Astrocyte (in vitro differentiated cells and primary cell): Measurements from ENCODE around the gene BCAR1. TPM values are rescaled to one million over a fixed set of nuclear protein-coding genes. Genes with fewer than 3 reads are reported as not detected.
A peak's percentile ranks its signal among the peaks of the same experiment; 100 is the strongest.

ENCODE experiments used
- DNase-seq: peaks from one replicate; pipeline ENCODE4 v3.0.0-alpha.2; 2010; ENCODE audit warnings: low read depth
- FAIRE-seq: peaks from 2 replicates; lab custom pipeline; 2011; peaks lifted over from hg19 to GRCh38; lab: Jason Lieb, UNC
- H2AFZ ChIP-seq: 2 replicates; pipeline ENCODE4 v1.6.0; 2012; ENCODE audit warnings: low read depth, low read length, inconsistent platforms
- H3K27ac ChIP-seq: 2 replicates; pipeline ENCODE4 v1.5.1; 2011; ENCODE audit warnings: low read depth, low read length, inconsistent platforms
- H3K27me3 ChIP-seq: 2 replicates; pipeline ENCODE4 v1.6.0; 2011; ENCODE audit warnings: low read length, inconsistent platforms; ENCODE audit not compliant: insufficient read depth
- H3K36me3 ChIP-seq: 2 replicates; pipeline ENCODE4 v1.5.1; 2011; ENCODE audit warnings: low read length, inconsistent platforms; ENCODE audit not compliant: insufficient read depth
- H3K4me1 ChIP-seq: 2 replicates; pipeline ENCODE4 v1.5.1; 2011; ENCODE audit warnings: low read length, inconsistent platforms; ENCODE audit not compliant: insufficient read depth
- H3K4me2 ChIP-seq: 2 replicates; pipeline ENCODE4 v1.6.0; 2012; ENCODE audit warnings: low read length, inconsistent platforms
- H3K4me3 ChIP-seq: 2 replicates; pipeline ENCODE4 v1.5.1; 2011; ENCODE audit warnings: low read depth, mild to moderate bottlenecking, low read length, inconsistent platforms; ENCODE audit not compliant: insufficient read depth
- H3K79me2 ChIP-seq: 2 replicates; pipeline ENCODE4 v1.6.0; 2012; ENCODE audit warnings: mild to moderate bottlenecking, low read length, inconsistent platforms; ENCODE audit not compliant: insufficient read depth
- H3K9ac ChIP-seq: 2 replicates; pipeline ENCODE4 v1.6.0; 2012; ENCODE audit warnings: mild to moderate bottlenecking, low read length, inconsistent platforms
- H3K9me3 ChIP-seq: 2 replicates; pipeline ENCODE4 v1.5.1; 2012; ENCODE audit warnings: low read depth, mild to moderate bottlenecking, low read length, inconsistent platforms; ENCODE audit not compliant: insufficient read depth
- H4K20me1 ChIP-seq: 2 replicates; pipeline ENCODE4 v1.6.0; 2012; ENCODE audit warnings: low read length, inconsistent platforms; ENCODE audit not compliant: insufficient read depth
- H3K27ac Mint-ChIP-seq: one replicate; pipeline ENCODE4 v1.8.0; 2021; ENCODE audit warnings: mild to moderate bottlenecking, mixed read lengths; ENCODE audit not compliant: unreplicated experiment
- H3K27me3 Mint-ChIP-seq: one replicate; pipeline ENCODE4 v1.8.0; 2021; ENCODE audit warnings: low read depth, mixed read lengths; ENCODE audit not compliant: unreplicated experiment
- H3K36me3 Mint-ChIP-seq: one replicate; pipeline ENCODE4 v1.8.0; 2021; ENCODE audit warnings: low read depth, mixed read lengths; ENCODE audit not compliant: unreplicated experiment
- H3K4me1 Mint-ChIP-seq: one replicate; pipeline ENCODE4 v1.8.0; 2021; ENCODE audit warnings: low read depth, mixed read lengths; ENCODE audit not compliant: unreplicated experiment
- H3K4me3 Mint-ChIP-seq: one replicate; pipeline ENCODE4 v1.8.0; 2021; ENCODE audit warnings: mild to moderate bottlenecking, moderate library complexity, mixed read lengths; ENCODE audit not compliant: unreplicated experiment
- H3K9me3 Mint-ChIP-seq: one replicate; pipeline ENCODE4 v1.8.0; 2021; ENCODE audit warnings: mild to moderate bottlenecking, mixed read lengths; ENCODE audit not compliant: unreplicated experiment
- EZH2 ChIP-seq: IDR thresholded peaks from 2 replicates; pipeline ENCODE4 v1.6.1; 2012; ENCODE audit warnings: mild to moderate bottlenecking, low read length, inconsistent platforms; ENCODE audit not compliant: insufficient read depth
- total RNA-seq: library from RNA; stranded (reverse); gene quantifications from 2 replicates; pipeline ENCODE4 v1.2.1, GENCODE V29; 2021
- TF ChIP-seq, protein P1 (sequence below): IDR thresholded peaks from 2 replicates; pipeline ENCODE4 v1.5.1; 2011; ENCODE audit warnings: low read depth, mild to moderate bottlenecking, inconsistent platforms, low read length, moderate library complexity; ENCODE audit not compliant: insufficient read depth

The BCAR1 gene
- total RNA-seq, 1 donor from 2014 or later: 296 TPM

- H3K9me3 Mint-ChIP-seq: no peaks in the 10 kb centered on the region
- H3K4me2 ChIP-seq: peak overlapping the region; percentile 98
- no peaks in the 10 kb centered on the region for H3K27me3 ChIP-seq
- peak overlapping the region; percentile 89 for H3K4me3 ChIP-seq
- peak overlapping the region; percentile 100 for H3K9ac ChIP-seq
- H3K27ac ChIP-seq: peak overlapping the region; percentile 92
- no peaks in the 10 kb centered on the region for H3K36me3 ChIP-seq
- H3K36me3 Mint-ChIP-seq: peaks cover 10% of the 10 kb centered on the region
- no peak overlapping the region for H2AFZ ChIP-seq
- H3K27me3 Mint-ChIP-seq: no peaks in the 10 kb centered on the region
- TF ChIP-seq EZH2: no peak
- TF ChIP-seq, protein P1, sequence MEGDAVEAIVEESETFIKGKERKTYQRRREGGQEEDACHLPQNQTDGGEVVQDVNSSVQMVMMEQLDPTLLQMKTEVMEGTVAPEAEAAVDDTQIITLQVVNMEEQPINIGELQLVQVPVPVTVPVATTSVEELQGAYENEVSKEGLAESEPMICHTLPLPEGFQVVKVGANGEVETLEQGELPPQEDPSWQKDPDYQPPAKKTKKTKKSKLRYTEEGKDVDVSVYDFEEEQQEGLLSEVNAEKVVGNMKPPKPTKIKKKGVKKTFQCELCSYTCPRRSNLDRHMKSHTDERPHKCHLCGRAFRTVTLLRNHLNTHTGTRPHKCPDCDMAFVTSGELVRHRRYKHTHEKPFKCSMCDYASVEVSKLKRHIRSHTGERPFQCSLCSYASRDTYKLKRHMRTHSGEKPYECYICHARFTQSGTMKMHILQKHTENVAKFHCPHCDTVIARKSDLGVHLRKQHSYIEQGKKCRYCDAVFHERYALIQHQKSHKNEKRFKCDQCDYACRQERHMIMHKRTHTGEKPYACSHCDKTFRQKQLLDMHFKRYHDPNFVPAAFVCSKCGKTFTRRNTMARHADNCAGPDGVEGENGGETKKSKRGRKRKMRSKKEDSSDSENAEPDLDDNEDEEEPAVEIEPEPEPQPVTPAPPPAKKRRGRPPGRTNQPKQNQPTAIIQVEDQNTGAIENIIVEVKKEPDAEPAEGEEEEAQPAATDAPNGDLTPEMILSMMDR: no peak
- no peak for DNase-seq
- H3K27ac Mint-ChIP-seq: peak overlapping the region; percentile 91
- H3K9me3 ChIP-seq: no peaks in the 10 kb centered on the region
- peaks cover 71% of the 10 kb centered on the region for H3K79me2 ChIP-seq
- peak overlapping the region; percentile 92 for H3K4me3 Mint-ChIP-seq
- H4K20me1 ChIP-seq: peaks cover 52% of the 10 kb centered on the region
- H3K4me1 Mint-ChIP-seq: peaks cover 33% of the 10 kb centered on the region
- FAIRE-seq: no peak
- H3K4me1 ChIP-seq: peaks cover 40% of the 10 kb centered on the region
Observed at GRCh38 chr16:75264457-75264998, 13.1 kb upstream of the BCAR1 start.

DNA sequence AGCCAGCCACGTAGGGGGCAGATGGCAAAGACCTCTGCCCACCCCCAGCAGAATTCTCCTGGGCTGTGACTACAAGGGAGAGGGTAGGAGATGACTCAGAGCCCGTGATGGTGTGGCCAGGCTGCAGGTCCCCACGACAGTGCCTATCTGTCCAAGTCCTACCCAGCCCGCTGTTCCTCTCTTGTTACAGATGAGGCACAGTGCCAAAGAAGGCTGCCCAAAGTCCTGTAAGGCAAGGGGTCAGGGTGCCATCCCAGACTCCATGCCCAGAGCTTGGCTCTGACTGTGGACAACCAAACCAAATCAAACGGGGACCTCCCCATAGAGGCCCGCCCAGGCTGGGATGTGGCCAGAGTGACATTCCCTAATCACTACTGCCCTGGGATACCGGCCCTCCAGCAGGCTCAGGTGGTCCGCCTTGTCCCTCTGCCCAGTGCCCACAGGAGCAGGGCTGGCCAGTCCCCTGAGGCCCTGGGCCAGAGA lies 12.6 kb upstream of the BCAR1 start:
- H4K20me1 ChIP-seq: peaks cover 57% of the 10 kb centered on the region
- Mint-ChIP-seq H3K9me3 (no peaks in the 10 kb centered on the region), H3K4me3 (peak overlapping the region; percentile 92), H3K36me3 (peaks cover 10% of the 10 kb centered on the region), H3K27ac (peak overlapping the region; percentile 91), H3K27me3 (no peaks in the 10 kb centered on the region), H3K4me1 (peaks cover 33% of the 10 kb centered on the region)
- peak overlapping the region; percentile 89 for H3K4me3 ChIP-seq
- no peak for TF ChIP-seq EZH2
- TF ChIP-seq, protein P1: no peak
- peaks cover 76% of the 10 kb centered on the region for H3K79me2 ChIP-seq
- H3K27ac ChIP-seq: peak overlapping the region; percentile 92
- no peaks in the 10 kb centered on the region for H3K9me3 ChIP-seq
- no peaks in the 10 kb centered on the region for H3K27me3 ChIP-seq
- no peak for DNase-seq
- no peak overlapping the region for H2AFZ ChIP-seq
- peak overlapping the region; percentile 98 for H3K4me2 ChIP-seq
- peaks cover 40% of the 10 kb centered on the region for H3K4me1 ChIP-seq
- H3K36me3 ChIP-seq: no peaks in the 10 kb centered on the region
- peak overlapping the region; percentile 100 for H3K9ac ChIP-seq
- FAIRE-seq: peak; percentile 26

- Histone ChIP-seq H3K27me3 (no peaks in the 10 kb centered on the region), H2AFZ (no peak overlapping the region), H3K27ac (peak overlapping the region; percentile 92), H3K4me2 (peak overlapping the region; percentile 98), H4K20me1 (peaks cover 63% of the 10 kb centered on the region), H3K9ac (peak overlapping the region; percentile 100), H3K36me3 (no peaks in the 10 kb centered on the region), H3K4me1 (peaks cover 42% of the 10 kb centered on the region), H3K79me2 (peaks cover 82% of the 10 kb centered on the region), H3K4me3 (peak overlapping the region; percentile 89), H3K9me3 (no peaks in the 10 kb centered on the region)
- no peaks in the 10 kb centered on the region for H3K9me3 Mint-ChIP-seq
- H3K36me3 Mint-ChIP-seq: peaks cover 10% of the 10 kb centered on the region
- H3K4me1 Mint-ChIP-seq: peaks cover 34% of the 10 kb centered on the region
- peak overlapping the region; percentile 92 for H3K4me3 Mint-ChIP-seq
- peak overlapping the region; percentile 91 for H3K27ac Mint-ChIP-seq
- DNase-seq: no peak
- TF ChIP-seq EZH2: no peak
- TF ChIP-seq, protein P1: no peak
- FAIRE-seq: no peak
- no peaks in the 10 kb centered on the region for H3K27me3 Mint-ChIP-seq
Observed at GRCh38 chr16:75263291-75263962, 12.0 kb upstream of the BCAR1 start.
